ENCODE results near the gene IL12RB1. TPM values are rescaled to one million over a fixed set of nuclear protein-coding genes. Genes with fewer than 3 reads are reported as not detected.
A peak's percentile ranks its signal among the peaks of the same experiment; 100 is the strongest.
"Not testable (repeated sequence)": the region's sequence is repeated elsewhere in the genome, so short reads cannot be mapped to it uniquely, and the experiment has no call there.

The IL12RB1 gene
- polyA plus RNA-seq, 2 of the 4 experiments (the other 2 are of a cell fraction), result not detected

- Histone ChIP-seq H3K4me3 (no peak overlapping the region), H3K4me1 (no peaks in the 10 kb centered on the region), H3K4me2 (no peak overlapping the region), H3K9me3 (no peaks in the 10 kb centered on the region), H3K27ac (no peak overlapping the region)
- TF ChIP-seq RARB (CRISPR knock-in tag; IDR thresholded peaks at IDR 0.05), result no peak
- TF ChIP-seq RFX5 (IDR thresholded peaks at IDR 0.05), result no peak
- no peak for TF ChIP-seq SMC3 (IDR thresholded peaks at IDR 0.05)
- no peak for TF ChIP-seq HDAC2 (IDR thresholded peaks at IDR 0.05)
- TF ChIP-seq, protein P1, sequence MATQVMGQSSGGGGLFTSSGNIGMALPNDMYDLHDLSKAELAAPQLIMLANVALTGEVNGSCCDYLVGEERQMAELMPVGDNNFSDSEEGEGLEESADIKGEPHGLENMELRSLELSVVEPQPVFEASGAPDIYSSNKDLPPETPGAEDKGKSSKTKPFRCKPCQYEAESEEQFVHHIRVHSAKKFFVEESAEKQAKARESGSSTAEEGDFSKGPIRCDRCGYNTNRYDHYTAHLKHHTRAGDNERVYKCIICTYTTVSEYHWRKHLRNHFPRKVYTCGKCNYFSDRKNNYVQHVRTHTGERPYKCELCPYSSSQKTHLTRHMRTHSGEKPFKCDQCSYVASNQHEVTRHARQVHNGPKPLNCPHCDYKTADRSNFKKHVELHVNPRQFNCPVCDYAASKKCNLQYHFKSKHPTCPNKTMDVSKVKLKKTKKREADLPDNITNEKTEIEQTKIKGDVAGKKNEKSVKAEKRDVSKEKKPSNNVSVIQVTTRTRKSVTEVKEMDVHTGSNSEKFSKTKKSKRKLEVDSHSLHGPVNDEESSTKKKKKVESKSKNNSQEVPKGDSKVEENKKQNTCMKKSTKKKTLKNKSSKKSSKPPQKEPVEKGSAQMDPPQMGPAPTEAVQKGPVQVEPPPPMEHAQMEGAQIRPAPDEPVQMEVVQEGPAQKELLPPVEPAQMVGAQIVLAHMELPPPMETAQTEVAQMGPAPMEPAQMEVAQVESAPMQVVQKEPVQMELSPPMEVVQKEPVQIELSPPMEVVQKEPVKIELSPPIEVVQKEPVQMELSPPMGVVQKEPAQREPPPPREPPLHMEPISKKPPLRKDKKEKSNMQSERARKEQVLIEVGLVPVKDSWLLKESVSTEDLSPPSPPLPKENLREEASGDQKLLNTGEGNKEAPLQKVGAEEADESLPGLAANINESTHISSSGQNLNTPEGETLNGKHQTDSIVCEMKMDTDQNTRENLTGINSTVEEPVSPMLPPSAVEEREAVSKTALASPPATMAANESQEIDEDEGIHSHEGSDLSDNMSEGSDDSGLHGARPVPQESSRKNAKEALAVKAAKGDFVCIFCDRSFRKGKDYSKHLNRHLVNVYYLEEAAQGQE (IDR thresholded peaks at IDR 0.05), result no peak
- no peak for TF ChIP-seq PHF8 (IDR thresholded peaks at IDR 0.05; ENCODE audit: borderline replicate concordance, low read depth)
- no peak for TF ChIP-seq KDM1A (IDR thresholded peaks at IDR 0.05; ENCODE audit: low read depth)
- no peak for TF ChIP-seq NR3C1 (IDR thresholded peaks at IDR 0.05)
- TF ChIP-seq ATOH8 (CRISPR knock-in tag; IDR thresholded peaks at IDR 0.05; ENCODE audit: low read depth), result no peak
- TF ChIP-seq JUNB (IDR thresholded peaks at IDR 0.05), result no peak
- TF ChIP-seq JUN (IDR thresholded peaks at IDR 0.05), result no peak
- TF ChIP-seq CHD2 (IDR thresholded peaks at IDR 0.05; ENCODE audit: low read length, partially characterized antibody), result no peak
- TF ChIP-seq ZSCAN20 (CRISPR knock-in tag; IDR thresholded peaks at IDR 0.05), result no peak
- no peak for TF ChIP-seq CEBPB (IDR thresholded peaks at IDR 0.05)
- no peak for TF ChIP-seq ZC3H11A (IDR thresholded peaks at IDR 0.05)
- no peak for TF ChIP-seq HOXA7 (CRISPR knock-in tag; IDR thresholded peaks at IDR 0.05)
- TF ChIP-seq USF2 (IDR thresholded peaks at IDR 0.05), result no peak
- TF ChIP-seq RNF2 (IDR thresholded peaks at IDR 0.05; ENCODE audit: borderline replicate concordance, low read depth), result no peak
- ChIA-PET POLR2A (no interaction called here), CTCF (interaction anchor here (1.8 kb wide), 1 partner anchor 21 kb away, joined by 6 read pairs; no protein-coding TSS in a partner anchor)
- 87% methylated on average over 3 of the region's 5 CpGs for WGBS (ENCODE audit: missing lambda C conversion rate)
- peak in 1 of 2 experiments; percentile 39; a peak in 1 of 6 replicates for ATAC-seq
- no peak for FAIRE-seq
- DNase-seq (ENCODE audit: low read depth in 1 of 2, low spot score in 1 of 2), result no peak
These were observed 3.0 kb upstream of the IL12RB1 start for GRCh38 chr19:18089726-18090125.

GRCh38 chr19:18089096-18089541 is 2.4 kb upstream of the IL12RB1 start:
- H3K4me3 ChIP-seq; H3K4me2 ChIP-seq; DNase-seq (ENCODE audit: low read depth in 1 of 2, low spot score in 1 of 2); H3K4me1 ChIP-seq; H3K9me3 ChIP-seq; H3K27ac ChIP-seq; ATAC-seq; FAIRE-seq: not testable (repeated sequence)
- CTCF ChIA-PET, result interaction anchor here (1.8 kb wide), 1 partner anchor 21 kb away, joined by 6 read pairs; no protein-coding TSS in a partner anchor
- 62% methylated on average over 11 of the region's 11 CpGs for WGBS (ENCODE audit: missing lambda C conversion rate)
- POLR2A ChIA-PET, result interaction anchor here (0.7 kb wide), 1 partner anchor 9 kb away, joined by 4 read pairs; the partner anchor contains the start of gene MAST3

GRCh38 chr19:18085702-18086457 is 854 bp downstream of the IL12RB1 start:
- WGBS (ENCODE audit: missing lambda C conversion rate), result 75% methylated on average over 7 of the region's 8 CpGs
- Histone ChIP-seq H3K4me1 (no peaks in the 10 kb centered on the region), H3K4me2 (no peak overlapping the region), H3K4me3 (no peak overlapping the region), H3K27ac (no peak overlapping the region), H3K9me3 (no peaks in the 10 kb centered on the region)
- TF ChIP-seq ZFP36 (IDR thresholded peaks at IDR 0.05; ENCODE audit: borderline replicate concordance, partially characterized antibody) (no peak), ZC3H11A (IDR thresholded peaks at IDR 0.05) (peak; percentile 86)
- FAIRE-seq (no peak), ATAC-seq (no peak), DNase-seq (ENCODE audit: low read depth in 1 of 2, low spot score in 1 of 2) (no peak)
- POLR2A ChIA-PET, result no interaction called here
- CTCF ChIA-PET, result no interaction called here

Measured in A549 (cell line).